H1 (cell line): ENCODE measurements around the gene CDH12. TPM values are rescaled to one million over a fixed set of nuclear protein-coding genes. Genes with fewer than 3 reads are reported as not detected.

Experiments used
- CTCF ChIA-PET: fragments of 300-600 bp; sonication (Branson Sonifier 250); formaldehyde crosslinking; loops from one replicate; lab custom pipeline; 2021; ENCODE audit not compliant: partially characterized antibody; lab: Charles Lee
- POLR2A ChIA-PET: fragments of 300-600 bp; sonication (Branson Sonifier 250); formaldehyde crosslinking; loops from one replicate; lab custom pipeline; 2021; ENCODE audit warnings: inconsistent platforms; ENCODE audit not compliant: partially characterized antibody; lab: Charles Lee
- DNase-seq, 2 experiments: peaks; one replicate each; pipeline versions ENCODE4 v3.0.0 to v3.0.0-alpha.2; 2010 to 2022; ENCODE audit warnings: low spot score in 2 of 2, low read depth in 1 of 2, mixed read lengths in 1 of 2
- FAIRE-seq: peaks from 2 replicates; lab custom pipeline; 2011; peaks lifted over from hg19 to GRCh38; lab: Jason Lieb, UNC
- H2AFZ ChIP-seq: 2 replicates; pipeline ENCODE4 v1.8.1; 2012; ENCODE audit warnings: low read length, inconsistent platforms
- H2AK5ac ChIP-seq: 2 replicates; pipeline ENCODE4 v1.6.1; 2013; ENCODE audit warnings: low read depth, low read length
- H2BK120ac ChIP-seq: replicated peaks from 2 replicates; pipeline ENCODE3; 2013; ENCODE audit warnings: low read depth, low read length, inconsistent platforms
- H2BK12ac ChIP-seq: 2 replicates; pipeline ENCODE4 v1.6.1; 2013; ENCODE audit warnings: low read depth, low read length
- H2BK15ac ChIP-seq: 2 replicates; pipeline ENCODE4 v1.6.1; 2013; ENCODE audit warnings: low read length
- H2BK20ac ChIP-seq: 2 replicates; pipeline ENCODE4 v1.6.1; 2013; ENCODE audit warnings: low read length
- H2BK5ac ChIP-seq: 2 replicates; pipeline ENCODE4 v1.6.1; 2013; ENCODE audit warnings: low read depth, low read length
- H3K14ac ChIP-seq: 2 replicates; pipeline ENCODE4 v1.6.1; 2013; ENCODE audit warnings: inconsistent platforms; ENCODE audit not compliant: insufficient read length
- H3K18ac ChIP-seq: 2 replicates; pipeline ENCODE4 v1.6.1; 2013; ENCODE audit warnings: low read length; ENCODE audit errors: extremely low read depth
- H3K23ac ChIP-seq: 2 replicates; pipeline ENCODE4 v1.6.1; 2013; ENCODE audit warnings: inconsistent platforms; ENCODE audit not compliant: insufficient read length
- H3K23me2 ChIP-seq: 2 replicates; pipeline ENCODE4 v1.6.1; 2013; ENCODE audit warnings: low read depth, low read length
- H3K27ac ChIP-seq: 2 replicates; pipeline ENCODE4 v1.6.1; 2011; ENCODE audit warnings: low read depth, low read length, inconsistent platforms
- H3K27me3 ChIP-seq, 4 experiments: replicated peaks in 1 of 4; 1 replicate in 1 of 4; 2 replicates in 3 of 4; pipeline versions ENCODE4 v1.6.1 to v1.8.1; 2011 to 2013; ENCODE audit warnings: low read length in 3 of 4, mild to moderate bottlenecking in 3 of 4, inconsistent platforms in 2 of 4, mixed read lengths in 2 of 4, moderate library complexity in 1 of 4; ENCODE audit not compliant: control insufficient read depth in 3 of 4, insufficient read depth in 3 of 4; ENCODE audit errors: extremely low read depth in 1 of 4
- H3K36me3 ChIP-seq, 4 experiments: 2 replicates each; pipeline versions ENCODE4 v1.6.1 to v1.8.1; 2011 to 2013; ENCODE audit warnings: mild to moderate bottlenecking in 4 of 4, low read length in 3 of 4, moderate library complexity in 2 of 4, control low read depth in 1 of 4, inconsistent platforms in 1 of 4; ENCODE audit not compliant: insufficient read depth in 4 of 4, control insufficient read depth in 2 of 4
- H3K4ac ChIP-seq: replicated peaks from 2 replicates; pipeline ENCODE3; 2013; ENCODE audit warnings: low read length, low read depth, mixed read lengths, inconsistent platforms; ENCODE audit not compliant: insufficient read length
- H3K4me1 ChIP-seq, 4 experiments: replicated peaks in 1 of 4; 1 replicate in 1 of 4; 2 replicates in 3 of 4; pipeline versions ENCODE4 v1.6.1 to v1.8.1; 2011 to 2013; ENCODE audit warnings: low read length in 3 of 4, inconsistent platforms in 2 of 4, mixed read lengths in 1 of 4; ENCODE audit not compliant: insufficient read depth in 4 of 4, control insufficient read depth in 3 of 4
- H3K4me2 ChIP-seq, 2 experiments: 2 replicates each; pipeline versions ENCODE4 v1.6.1 to v1.8.1; 2011 to 2013; ENCODE audit warnings: low read depth in 2 of 2, low read length in 2 of 2, control low read depth in 1 of 2, inconsistent platforms in 1 of 2, mild to moderate bottlenecking in 1 of 2; ENCODE audit not compliant: insufficient read depth in 1 of 2
- H3K4me3 ChIP-seq, 4 experiments: fragments of 200-600, 300-600 bp in 1 of 4; sonication (generic), shearing (Covaris generic), sonication (Bioruptor Twin) in 1 of 4; 2 replicates each; pipeline versions ENCODE4 v1.5.1 to v1.8.1; 2011 to 2016; ENCODE audit warnings: low read length in 4 of 4, low read depth in 3 of 4, control low read depth in 2 of 4, inconsistent platforms in 2 of 4, mild to moderate bottlenecking in 2 of 4, mixed read lengths in 1 of 4, moderate library complexity in 1 of 4; ENCODE audit not compliant: insufficient read depth in 2 of 4; ENCODE audit errors: extremely low read depth in 1 of 4
- H3K56ac ChIP-seq: replicated peaks from 2 replicates; pipeline ENCODE3; 2013; ENCODE audit warnings: low read depth, mild to moderate bottlenecking, mixed read lengths, low read length, inconsistent platforms; ENCODE audit not compliant: insufficient read length
- H3K79me1 ChIP-seq: 2 replicates; pipeline ENCODE4 v1.6.1; 2013; ENCODE audit warnings: low read depth, low read length, control low read depth
- H3K79me2 ChIP-seq, 2 experiments: 2 replicates each; pipeline versions ENCODE4 v1.6.1 to v1.8.1; 2012 to 2013; ENCODE audit warnings: low read length in 2 of 2, mild to moderate bottlenecking in 2 of 2, inconsistent platforms in 1 of 2; ENCODE audit not compliant: insufficient read depth in 2 of 2, control insufficient read depth in 1 of 2
- H3K9ac ChIP-seq, 4 experiments: replicated peaks in 1 of 4; 1 replicate in 1 of 4; 2 replicates in 3 of 4; pipeline versions ENCODE4 v1.6.1 to v1.8.1; 2011 to 2013; ENCODE audit warnings: low read depth in 3 of 4, low read length in 3 of 4, control low read depth in 2 of 4, mild to moderate bottlenecking in 2 of 4, moderate library complexity in 2 of 4, inconsistent platforms in 1 of 4; ENCODE audit errors: extremely low read depth in 1 of 4
- H3K9me3 ChIP-seq, 2 experiments: 2 replicates each; pipeline versions ENCODE4 v1.6.1 to v1.8.1; 2012 to 2013; ENCODE audit warnings: mild to moderate bottlenecking in 2 of 2, moderate library complexity in 2 of 2, control low read depth in 1 of 2, inconsistent platforms in 1 of 2, low read depth in 1 of 2, low read length in 1 of 2, mixed read lengths in 1 of 2; ENCODE audit not compliant: insufficient read depth in 2 of 2
- H4K20me1 ChIP-seq, 2 experiments: replicated peaks in 1 of 2; 2 replicates each; pipeline versions ENCODE3 to v1.8.1; 2011 to 2013; ENCODE audit warnings: inconsistent platforms in 2 of 2, low read length in 2 of 2, mild to moderate bottlenecking in 1 of 2; ENCODE audit not compliant: insufficient read depth in 2 of 2, control insufficient read depth in 1 of 2
- H4K5ac ChIP-seq: 2 replicates; pipeline ENCODE4 v1.6.1; 2013; ENCODE audit warnings: low read length, low read depth, mixed read lengths, inconsistent platforms; ENCODE audit not compliant: insufficient read length
- H4K8ac ChIP-seq: 2 replicates; pipeline ENCODE4 v1.8.0; 2013; ENCODE audit warnings: mild to moderate bottlenecking, moderate library complexity, low read length, inconsistent platforms; ENCODE audit not compliant: insufficient read depth; ENCODE audit errors: extremely low read depth
- H4K91ac ChIP-seq: replicated peaks from 2 replicates; pipeline ENCODE3; 2013; ENCODE audit warnings: low read length, mixed read lengths, inconsistent platforms; ENCODE audit not compliant: insufficient read length
- ASH2L ChIP-seq: fragments of 200-600, 300-600 bp; sonication (generic); IDR thresholded peaks from one replicate; pipeline ENCODE4 v1.7.1; 2017; ENCODE audit warnings: low read length
- BRCA1 ChIP-seq: IDR thresholded peaks from 2 replicates; pipeline ENCODE4 v1.6.1; 2012; ENCODE audit warnings: low read depth, low read length, improper control_type of control experiment
- CBX5 ChIP-seq: fragments of 300-800, 300-1000 bp; sonication (generic); IDR thresholded peaks from 2 replicates; pipeline ENCODE4 v1.7.1; 2016; ENCODE audit warnings: antibody characterized with exemption, low read length, low read depth
- CHD2 ChIP-seq: IDR thresholded peaks from 2 replicates; pipeline ENCODE4 v1.6.1; 2012; ENCODE audit warnings: low read length, improper control_type of control experiment
- CREB1 ChIP-seq: IDR thresholded peaks from 2 replicates; pipeline ENCODE4 v1.6.1; 2012; ENCODE audit warnings: inconsistent platforms
- GABPA ChIP-seq: IDR thresholded peaks from 2 replicates; pipeline ENCODE4 v1.6.1; 2011; ENCODE audit warnings: mild to moderate bottlenecking, low read length, moderate library complexity, borderline replicate concordance; ENCODE audit not compliant: insufficient read depth
- RNF2 ChIP-seq: fragments of 200-900, 300-1000 bp; sonication (generic); IDR thresholded peaks from 2 replicates; pipeline ENCODE4 v1.7.1; 2016; ENCODE audit warnings: borderline replicate concordance, low read depth, mild to moderate bottlenecking, antibody characterized with exemption, low read length; ENCODE audit not compliant: poor library complexity, severe bottlenecking; ENCODE audit errors: missing control alignments
- SAP30 ChIP-seq: fragments of 300-600 bp; sonication (generic); IDR thresholded peaks from 2 replicates; pipeline ENCODE4 v1.7.1; 2012; ENCODE audit warnings: low read length, moderate library complexity, mild to moderate bottlenecking, inconsistent platforms; ENCODE audit not compliant: insufficient read depth, insufficient replicate concordance
- SIX5 ChIP-seq: IDR thresholded peaks from 2 replicates; pipeline ENCODE4 v1.6.1; 2011; ENCODE audit warnings: mild to moderate bottlenecking, low read depth, low read length
- SP4 ChIP-seq: IDR thresholded peaks from 2 replicates; pipeline ENCODE4 v1.6.1; 2012; ENCODE audit warnings: low read length, inconsistent platforms
- SRF ChIP-seq: IDR thresholded peaks from 2 replicates; pipeline ENCODE4 v1.6.1; 2011; ENCODE audit warnings: mild to moderate bottlenecking, low read depth, low read length, moderate library complexity
- TCF12 ChIP-seq: IDR thresholded peaks from 2 replicates; pipeline ENCODE4 v1.6.1; 2011; ENCODE audit warnings: low read depth, mild to moderate bottlenecking, low read length
- WGBS, 2 experiments: shearing (Covaris generic) in 1 of 2; methylation state at CpG; one replicate each; pipeline versions ENCODE4 v1.1.6 to v1.1.7; 2013 to 2015; ENCODE audit warnings: low lambda C conversion rate in 2 of 2, mixed read lengths in 2 of 2, inconsistent platforms in 1 of 2, low coverage in 1 of 2, missing lambda C conversion rate in 1 of 2; ENCODE audit not compliant: insufficient replicate concordance in 2 of 2, insufficient coverage in 1 of 2, insufficient read length in 1 of 2; ENCODE audit errors: extremely low coverage in 1 of 2, missing lambda C conversion rate in 1 of 2; 5-methylcytosine and 5-hydroxymethylcytosine counted together
- polyA plus RNA-seq, 7 experiments: library from polyadenylated mRNA; depleted of rRNA in 3 of 7; stranded (reverse) in 5 of 7; unstranded in 2 of 7; fragments of >200 nt in 5 of 7; fragments of 200-250 nt in 2 of 7; gene quantifications; 1 replicate in 5 of 7; 2 replicates in 1 of 7; 4 replicates in 1 of 7; pipeline versions ENCODE4 v1.2.1 to v1.2.3, GENCODE V29; 2011 to 2013; ENCODE audit warnings: missing spikeins in 2 of 7, mixed read lengths in 2 of 7
- total RNA-seq: library from RNA; stranded (reverse); fragmentation: NEBNext Ultra II Directional; extraction: Animal tissue kit (Norgen Biotek cat#: 25700); gene quantifications from 2 replicates; pipeline ENCODE4 v1.2.1, GENCODE V29; 2021

Gene CDH12
- total and polyA plus RNA-seq, 2 of the 8 experiments (the other 6 are each of a cell fraction or from before 2014, with no cell fraction given): 0.03 TPM; not detected in 1

- Histone ChIP-seq H3K9ac (no peak overlapping the region), H2BK15ac (no peak overlapping the region), H4K8ac (no peak overlapping the region), H3K36me3 (no peaks in the 10 kb centered on the region), H3K4me2 (no peak overlapping the region), H3K4ac (no peak overlapping the region), H3K23me2 (no peaks in the 10 kb centered on the region), H3K27ac (no peak overlapping the region), H3K27me3 (no peaks in the 10 kb centered on the region), H4K91ac (no peak overlapping the region), H3K79me1 (no peaks in the 10 kb centered on the region), H4K20me1 (no peaks in the 10 kb centered on the region), H2BK12ac (no peak overlapping the region), H2AK5ac (no peak overlapping the region), H3K18ac (no peak overlapping the region), H2BK20ac (no peak overlapping the region), H3K4me3 (no peak overlapping the region), H2BK5ac (no peak overlapping the region), H3K79me2 (no peaks in the 10 kb centered on the region), H3K23ac (no peak overlapping the region), H2BK120ac (no peak overlapping the region), H4K5ac (no peak overlapping the region), H3K4me1 (no peaks in the 10 kb centered on the region), H2AFZ (no peak overlapping the region), H3K56ac (no peak overlapping the region), H3K14ac (no peak overlapping the region), H3K9me3 (no peaks in the 10 kb centered on the region)
- DNase-seq (no peak), FAIRE-seq (no peak)
- POLR2A ChIA-PET: no interaction called here
- CTCF ChIA-PET: no interaction called here
- WGBS, 2 experiments: 69% methylated on average over 4 of the region's 4 CpGs; no CpG with 5 or more reads in 1 of the 2 experiments
- TF ChIP-seq GABPA (no peak), BRCA1 (no peak), SIX5 (no peak), SRF (no peak), CBX5 (no peak), ASH2L (no peak), CREB1 (no peak), SP4 (no peak), SAP30 (no peak), TCF12 (no peak), CHD2 (no peak), RNF2 (no peak)
- TF ChIP-seq, all 59 proteins: peak for 0
Observed at GRCh38 chr5:22250528-22250927, 602.6 kb downstream of the CDH12 start.
